Embryonic facial prominence (tissue), 1 donor: ENCODE measurements around the gene TBC1D5.
"Not testable (repeated sequence)": the region's sequence is repeated elsewhere in the genome, so short reads cannot be mapped to it uniquely, and the experiment has no call there.

Source experiments
- DNase-seq: peaks from one replicate; pipeline ENCODE4 v3.0.0-alpha.2; 2016; ENCODE audit errors: extremely low spot score

Gene TBC1D5

DNA sequence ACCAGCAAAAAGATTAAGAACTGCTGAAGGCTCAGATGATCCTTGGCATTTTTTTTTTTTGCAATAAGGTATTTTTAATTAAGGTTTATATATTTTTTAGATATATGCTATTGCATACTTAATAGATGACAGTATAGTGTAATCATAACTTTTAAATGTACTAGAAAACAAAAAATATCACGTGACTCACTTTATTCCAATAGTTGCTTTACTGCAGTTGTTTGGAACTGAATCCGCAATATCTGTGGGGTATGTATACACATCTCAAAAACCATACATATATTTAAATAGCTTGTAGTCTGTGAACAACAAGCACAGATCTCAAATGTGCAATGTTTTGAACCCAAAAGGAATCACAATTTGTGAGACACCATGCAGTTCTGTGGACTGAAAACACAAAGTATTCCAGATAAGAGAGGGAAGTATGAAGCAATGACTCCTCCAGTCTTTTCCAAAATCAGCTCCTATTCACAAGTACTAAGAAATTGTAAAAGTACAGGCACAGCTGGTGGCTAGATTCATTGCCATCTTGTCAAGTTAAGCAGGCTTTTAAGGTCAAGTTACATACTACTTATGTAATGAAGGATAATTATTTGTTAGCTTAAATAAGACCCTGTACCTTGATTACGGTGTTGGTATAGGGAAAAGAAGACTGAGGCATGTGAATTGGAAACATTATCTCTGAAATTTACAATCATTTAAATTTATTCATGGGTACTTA, 331.1 kb downstream of the TBC1D5 start:
- no peak for DNase-seq

GRCh38 chr3:17407576-17407975, 334.9 kb downstream of the TBC1D5 start:
- no peak for DNase-seq

DNA sequence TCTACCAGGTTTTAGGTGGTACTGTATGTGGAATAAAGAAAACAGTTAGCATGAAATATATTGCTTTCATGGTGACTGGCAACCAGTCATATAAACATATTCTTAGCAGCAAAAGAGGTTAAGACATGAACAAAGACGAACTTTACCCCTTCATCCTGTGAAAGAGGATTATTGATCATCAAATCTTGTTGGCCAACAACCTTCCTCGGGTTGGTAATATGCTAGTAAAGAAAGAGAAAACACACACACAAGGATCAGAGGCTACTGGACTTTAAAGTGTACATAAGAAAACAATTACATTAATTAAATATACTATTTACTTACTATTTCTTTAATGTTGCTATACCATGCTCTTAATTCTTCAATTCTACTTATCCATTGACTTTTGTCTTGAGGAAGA, 337.9 kb downstream of the TBC1D5 start:
- DNase-seq, result no peak

DNA sequence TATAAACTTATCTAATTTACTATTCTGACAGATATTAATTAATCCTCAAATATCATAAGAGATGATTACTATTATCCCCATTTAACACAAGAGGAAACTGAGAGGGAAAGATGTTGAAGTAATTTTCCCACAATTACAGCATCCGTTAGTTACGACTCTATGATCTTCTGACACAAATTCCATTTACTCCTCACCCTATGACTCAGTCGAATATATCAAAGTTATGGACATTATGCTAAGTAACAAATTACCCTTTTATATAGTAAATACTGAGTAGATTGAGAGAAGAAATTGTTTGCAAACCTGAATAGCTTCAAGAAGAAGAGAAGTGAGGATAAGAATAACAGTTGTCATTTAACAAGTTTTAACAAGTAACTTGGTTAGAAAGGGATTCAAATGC, 340.0 kb downstream of the TBC1D5 start:
- no peak for DNase-seq

- DNase-seq, result no peak
These were observed 340.5 kb downstream of the TBC1D5 start for GRCh38 chr3:17401912-17402311.

- no peak for DNase-seq
These were observed 342.8 kb downstream of the TBC1D5 start for GRCh38 chr3:17399586-17399985.

- DNase-seq, result no peak
These were observed 343.4 kb downstream of the TBC1D5 start for GRCh38 chr3:17398959-17399551.

DNA sequence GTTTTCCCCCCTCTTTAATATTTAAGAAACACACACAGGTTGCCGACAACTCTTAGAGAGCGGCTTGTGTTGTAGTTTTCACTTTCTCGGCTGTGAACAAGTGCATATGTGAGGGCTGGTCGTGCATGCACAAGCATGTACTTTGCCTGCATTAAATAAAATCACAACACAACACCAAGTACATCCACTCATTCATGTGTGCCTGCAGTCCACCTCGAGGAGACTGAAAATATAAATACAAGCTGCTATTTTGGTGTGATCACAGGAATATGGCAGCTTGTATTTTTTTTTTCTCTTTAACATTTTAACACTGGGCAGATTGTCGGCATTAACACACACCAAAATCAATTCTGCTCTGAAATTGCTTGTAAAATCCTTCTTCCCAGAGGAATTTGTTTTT, 346.4 kb downstream of the TBC1D5 start:
- DNase-seq, result no peak

GRCh38 chr3:17394541-17395155, 347.8 kb downstream of the TBC1D5 start:
- DNase-seq, result no peak

GRCh38 chr3:17392516-17392915, 349.9 kb downstream of the TBC1D5 start:
- not testable (repeated sequence) for DNase-seq

DNA sequence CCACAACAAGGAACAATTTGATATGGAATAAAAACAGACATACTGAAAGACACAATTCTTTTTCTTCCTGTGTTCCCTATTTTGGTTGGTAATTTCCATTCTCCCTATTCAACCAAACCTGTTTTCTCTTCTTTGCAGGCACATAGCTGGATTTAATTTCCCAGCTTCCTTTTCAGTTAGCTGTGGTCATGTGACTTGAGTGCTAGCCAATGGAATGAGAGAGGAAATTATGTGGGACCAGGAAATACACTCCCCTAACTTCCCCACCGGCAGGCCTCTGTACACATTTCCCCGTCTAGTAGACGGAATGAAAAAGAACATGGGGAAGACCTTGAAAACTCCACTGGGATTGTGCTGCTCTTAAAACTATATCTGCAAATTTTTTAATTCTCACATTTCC, 351.6 kb downstream of the TBC1D5 start:
- no peak for DNase-seq

DNA sequence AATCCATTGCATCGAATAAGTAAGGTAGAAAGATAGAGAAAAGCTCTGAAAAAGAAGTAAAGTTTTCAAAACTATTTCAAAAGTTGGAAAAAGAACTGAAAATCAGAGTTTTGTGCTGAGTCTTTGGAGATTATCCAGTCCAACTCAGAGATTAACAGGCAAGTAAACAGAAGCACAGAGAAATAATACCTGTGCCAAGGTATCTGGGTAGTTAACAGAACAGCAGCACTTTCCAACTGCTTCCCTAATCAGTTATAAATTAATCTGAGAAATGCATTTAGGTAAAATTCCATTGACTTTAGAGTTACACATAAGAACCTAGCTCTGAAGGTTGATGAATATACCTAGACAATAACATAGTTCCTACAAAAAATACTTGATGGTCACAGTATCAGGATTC, 355.3 kb downstream of the TBC1D5 start:
- no peak for DNase-seq

DNA sequence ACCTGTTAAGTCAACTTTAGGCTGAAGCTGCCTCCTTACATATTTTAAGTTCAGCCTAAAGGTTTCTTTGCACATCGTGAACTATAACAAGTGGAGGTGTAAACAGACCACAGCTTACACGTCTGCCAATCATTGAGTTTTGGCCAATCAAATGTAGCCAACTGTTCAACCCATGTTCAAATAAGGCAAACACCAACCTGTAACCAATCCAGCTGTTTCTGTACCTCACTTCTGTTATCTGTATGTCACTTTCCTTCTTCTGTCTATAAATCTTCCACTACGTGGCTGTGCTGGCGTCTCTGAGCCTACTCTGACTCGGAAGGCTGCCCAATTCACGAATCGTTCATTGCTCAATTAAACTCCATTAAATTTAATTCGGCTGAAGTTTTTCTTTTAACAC, 356.0 kb downstream of the TBC1D5 start:
- no peak for DNase-seq

- no peak for DNase-seq
These were observed 357.7 kb downstream of the TBC1D5 start for GRCh38 chr3:17384567-17385296.

GRCh38 chr3:17373304-17373703, 369.1 kb downstream of the TBC1D5 start:
- DNase-seq, result no peak

DNA sequence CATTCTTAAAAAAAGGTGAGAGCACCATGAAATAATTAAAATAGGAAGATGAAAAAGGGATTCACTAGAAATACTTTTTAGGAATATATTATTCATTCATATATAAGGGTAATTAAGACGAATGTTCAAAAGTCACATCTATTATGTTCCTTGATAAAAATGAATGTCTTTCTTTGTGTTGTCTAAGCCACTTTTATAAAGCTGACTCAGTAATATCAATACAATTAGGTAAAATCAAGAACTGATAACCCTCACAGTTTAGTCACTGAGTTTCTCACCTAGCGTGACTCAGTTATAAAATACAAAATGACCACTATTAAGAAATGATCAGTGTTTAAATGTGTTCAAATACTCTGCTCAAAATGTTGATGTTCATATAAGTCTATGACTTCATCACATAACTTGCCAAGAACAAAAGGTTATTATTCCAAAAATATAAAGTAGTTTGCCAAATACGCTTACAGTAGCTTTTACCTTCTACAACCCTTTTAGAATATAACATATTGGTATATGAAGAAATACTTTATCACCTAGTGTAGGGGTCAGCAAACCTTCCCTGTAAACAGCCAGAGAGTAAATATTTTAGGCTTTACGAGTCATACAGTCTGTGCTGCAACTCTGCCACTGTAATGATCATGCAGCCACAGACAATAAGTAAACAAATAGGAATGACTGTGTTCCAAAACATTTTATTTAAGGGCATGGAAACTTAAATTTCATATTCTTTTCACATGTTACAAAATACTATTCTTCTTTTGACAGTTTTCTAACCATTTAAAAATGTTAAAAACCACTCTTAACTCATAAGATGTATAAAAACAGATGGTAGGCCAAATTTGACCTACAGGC, 369.8 kb downstream of the TBC1D5 start:
- DNase-seq, result no peak

GRCh38 chr3:17369973-17370372, 372.5 kb downstream of the TBC1D5 start:
- no peak for DNase-seq

DNA sequence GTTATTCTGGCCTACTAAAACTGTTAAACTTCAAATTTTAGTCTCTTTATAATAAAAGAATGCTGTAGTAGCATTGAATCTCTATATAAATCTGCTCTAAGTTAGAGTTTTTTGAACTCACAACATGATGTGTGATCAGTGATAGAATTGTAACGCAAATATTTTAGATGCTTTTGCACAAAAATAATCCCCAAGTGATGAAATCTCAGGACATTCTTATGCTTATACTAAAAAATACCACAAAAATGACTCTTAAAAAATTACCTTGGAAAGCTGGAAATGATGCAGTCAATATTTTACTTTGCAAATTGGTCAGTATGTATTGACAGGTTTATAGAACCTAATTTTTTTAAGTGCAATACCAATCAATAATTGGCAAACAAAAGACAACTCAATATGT, 375.3 kb downstream of the TBC1D5 start:
- no peak for DNase-seq

- DNase-seq, result no peak
These were observed 381.4 kb downstream of the TBC1D5 start for GRCh38 chr3:17360991-17361390.

GRCh38 chr3:17359911-17360310, 382.5 kb downstream of the TBC1D5 start:
- no peak for DNase-seq

GRCh38 chr3:17357035-17357710, 385.3 kb downstream of the TBC1D5 start:
- DNase-seq, result no peak
